ENCODE results near the gene ELMO2. TPM values are rescaled to one million over a fixed set of nuclear protein-coding genes. Genes with fewer than 3 reads are reported as not detected.

The ELMO2 gene
- total and polyA plus RNA-seq, 2 of the 4 experiments (the other 2 are of a cell fraction) = 29.2 to 52.7 TPM

DNA sequence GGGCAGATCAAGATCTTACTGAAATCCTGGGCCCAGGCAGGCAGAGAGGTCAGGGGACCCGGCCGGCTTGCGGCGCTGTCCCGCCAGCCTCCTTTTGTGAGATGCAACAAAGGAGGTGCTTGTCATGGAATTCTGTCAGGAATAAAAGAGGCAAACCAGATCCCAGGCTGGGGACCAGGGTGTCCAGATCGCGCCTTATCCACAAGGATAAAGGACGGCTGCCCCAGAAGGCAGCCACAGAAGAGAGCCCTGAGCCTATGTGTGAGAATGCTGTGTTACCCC, 55.5 kb downstream of the ELMO2 start:
- ATAC-seq (ENCODE audit: low read depth) = no peak; the same call in none of the 2 replicates
- H3K23ac ChIP-seq (ENCODE audit: low read depth, low read length) = 0 out of 2 replicates have a peak overlapping the region, but pooled peaks have one; percentile 39
- peak overlapping the region; percentile 40 to 84 for H4K8ac ChIP-seq (ENCODE audit: low read depth in 2 of 2, low read length in 2 of 2)
- H3K14ac ChIP-seq (replicated peaks; ENCODE audit: low read depth, low read length) = 0 out of 2 replicates have a peak overlapping the region, but pooled peaks have one; percentile 26
- peak overlapping the region; percentile 53 for H3K4ac ChIP-seq (ENCODE audit: low read depth, low read length)
- peaks cover 12% of the 10 kb centered on the region for H3K4me1 ChIP-seq (ENCODE audit: control insufficient read depth, insufficient read depth, low read length)
- POLR2A ChIA-PET (ENCODE audit: unreplicated experiment) = no interaction called here
- no peak overlapping the region for H2BK20ac ChIP-seq (ENCODE audit: low read depth, low read length)
- no peak overlapping the region for H3K4me2 ChIP-seq (ENCODE audit: low read depth, low read length)
- WGBS, 2 experiments (ENCODE audit: extremely low coverage in 2 of 2, insufficient read length in 1 of 2) = 100% methylated on average over 2 of the region's 8 CpGs; no CpG with 5 or more reads in 1 of the 2 experiments
- peaks cover 0 to 5% of the 10 kb centered on the region in 2 experiments; a peak in 1 of 4 replicates for H3K79me1 ChIP-seq (ENCODE audit: low read depth in 1 of 2, low read length in 2 of 2)
- no peak overlapping the region; the same call in 1 of the 2 replicates for H3K18ac ChIP-seq (ENCODE audit: low read depth, low read length)
- H3K9me3 ChIP-seq (ENCODE audit: control insufficient read depth, insufficient read depth, low read length) = no peaks in the 10 kb centered on the region
- no peak overlapping the region for H2AFZ ChIP-seq (replicated peaks; ENCODE audit: low read length, poor library complexity)
- CTCF ChIA-PET = no interaction called here
- H3K9me1 ChIP-seq (ENCODE audit: insufficient read depth, low read length) = peaks cover 10% of the 10 kb centered on the region; the same call in 1 of the 2 replicates
- H3K36me3 ChIP-seq (ENCODE audit: control insufficient read depth, insufficient read depth, low read length) = peaks cover 18% of the 10 kb centered on the region; the same call in 1 of the 2 replicates
- in situ Hi-C loops (cut with MboI; ENCODE audit: low sequenced_read_pairs) (no loop called here), dilution Hi-C loops (cut with HindIII; ENCODE audit: low sequenced_read_pairs, unreplicated experiment) (no loop called here), intact Hi-C loops (cut with micrococcal nuclease) (no loop called here)
- no peak overlapping the region for H3K56ac ChIP-seq (ENCODE audit: extremely low read depth, insufficient read depth, low read length)
- H2BK5ac ChIP-seq (ENCODE audit: low read depth, low read length, poor library complexity, severe bottlenecking) = peak overlapping the region; percentile 74
- H2BK120ac ChIP-seq (ENCODE audit: low read depth, low read length) = no peak overlapping the region
- no peaks in the 10 kb centered on the region for H4K20me1 ChIP-seq (ENCODE audit: insufficient read depth, low read length)
- no peak overlapping the region for H4K5ac ChIP-seq (ENCODE audit: low read depth, low read length)
- no peaks in the 10 kb centered on the region for H3K27me3 ChIP-seq (ENCODE audit: control insufficient read depth, insufficient read depth, low read length)
- DNase-seq = no peak
- H3K4me3 ChIP-seq (ENCODE audit: insufficient read depth, low read depth, low read length) = no peak overlapping the region
- peak overlapping the region; percentile 60; the same call in 1 of the 2 replicates for H2AK5ac ChIP-seq (ENCODE audit: low read depth, low read length)
- H3K9ac ChIP-seq (ENCODE audit: low read depth, low read length) = peak overlapping the region; percentile 69
- no peak overlapping the region for H2BK15ac ChIP-seq (ENCODE audit: low read depth, low read length)
- H4K91ac ChIP-seq (ENCODE audit: insufficient read depth, low read depth, low read length) = no peak overlapping the region; the same call in 1 of the 2 replicates
- no TSS peak for BruUV-seq (replicated peaks)
- TF ChIP-seq CHD1 (IDR thresholded peaks at IDR 0.05; ENCODE audit: low read depth, low read length) = no peak
- peak overlapping the region; percentile 90 for H3K27ac ChIP-seq (ENCODE audit: insufficient read depth, low read length)
- H2AK9ac ChIP-seq (replicated peaks; ENCODE audit: low read depth, low read length, poor library complexity) = peak overlapping the region; percentile 42
